ENCODE data around the gene FOXM1. TPM values are rescaled to one million over a fixed set of nuclear protein-coding genes. Genes with fewer than 3 reads are reported as not detected.

FOXM1 gene
- total RNA-seq, 2 donors from 2014 or later = 1.2 to 10.8 TPM

DNA sequence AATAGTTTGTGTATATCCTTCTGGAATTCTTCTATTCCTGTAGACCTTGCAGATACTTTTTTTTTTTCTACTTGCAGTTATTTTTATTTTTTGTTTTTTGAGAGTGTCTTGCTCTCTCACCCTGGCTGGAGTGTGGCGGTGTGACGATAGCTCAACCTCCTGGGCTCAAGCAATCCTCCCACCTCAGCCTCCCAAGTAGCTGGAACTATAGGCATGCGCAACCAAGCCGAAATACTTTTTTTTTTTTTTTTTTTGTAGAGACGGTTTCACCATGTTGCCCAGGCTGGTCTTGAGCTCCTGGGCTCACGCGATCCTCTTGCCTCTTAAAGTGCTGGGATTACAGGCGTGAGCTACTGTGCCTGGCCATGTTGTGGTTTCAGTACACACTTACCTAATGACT lies 23.7 kb upstream of the FOXM1 start:
- Histone ChIP-seq H3K27ac (no peak overlapping the region), H3K4me1 (replicated peaks) (no peaks in the 10 kb centered on the region), H3K4me3 (no peak overlapping the region), H3K27me3 (replicated peaks; ENCODE audit: insufficient read depth) (no peaks in the 10 kb centered on the region), H3K9me3 (no peaks in the 10 kb centered on the region), H3K36me3 (no peaks in the 10 kb centered on the region)
- 94% methylated on average over 8 of the region's 8 CpGs for WGBS
- DNase-seq (ENCODE audit: low spot score) = no peak
- TF ChIP-seq POLR2A (IDR thresholded peaks at IDR 0.05) (no peak), POLR2AphosphoS5 (IDR thresholded peaks at IDR 0.05) (no peak)
- TF ChIP-seq, protein P1, sequence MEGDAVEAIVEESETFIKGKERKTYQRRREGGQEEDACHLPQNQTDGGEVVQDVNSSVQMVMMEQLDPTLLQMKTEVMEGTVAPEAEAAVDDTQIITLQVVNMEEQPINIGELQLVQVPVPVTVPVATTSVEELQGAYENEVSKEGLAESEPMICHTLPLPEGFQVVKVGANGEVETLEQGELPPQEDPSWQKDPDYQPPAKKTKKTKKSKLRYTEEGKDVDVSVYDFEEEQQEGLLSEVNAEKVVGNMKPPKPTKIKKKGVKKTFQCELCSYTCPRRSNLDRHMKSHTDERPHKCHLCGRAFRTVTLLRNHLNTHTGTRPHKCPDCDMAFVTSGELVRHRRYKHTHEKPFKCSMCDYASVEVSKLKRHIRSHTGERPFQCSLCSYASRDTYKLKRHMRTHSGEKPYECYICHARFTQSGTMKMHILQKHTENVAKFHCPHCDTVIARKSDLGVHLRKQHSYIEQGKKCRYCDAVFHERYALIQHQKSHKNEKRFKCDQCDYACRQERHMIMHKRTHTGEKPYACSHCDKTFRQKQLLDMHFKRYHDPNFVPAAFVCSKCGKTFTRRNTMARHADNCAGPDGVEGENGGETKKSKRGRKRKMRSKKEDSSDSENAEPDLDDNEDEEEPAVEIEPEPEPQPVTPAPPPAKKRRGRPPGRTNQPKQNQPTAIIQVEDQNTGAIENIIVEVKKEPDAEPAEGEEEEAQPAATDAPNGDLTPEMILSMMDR (IDR thresholded peaks at IDR 0.05) = no peak
- intact Hi-C loops (cut with DNase I) = no loop called here

DNA sequence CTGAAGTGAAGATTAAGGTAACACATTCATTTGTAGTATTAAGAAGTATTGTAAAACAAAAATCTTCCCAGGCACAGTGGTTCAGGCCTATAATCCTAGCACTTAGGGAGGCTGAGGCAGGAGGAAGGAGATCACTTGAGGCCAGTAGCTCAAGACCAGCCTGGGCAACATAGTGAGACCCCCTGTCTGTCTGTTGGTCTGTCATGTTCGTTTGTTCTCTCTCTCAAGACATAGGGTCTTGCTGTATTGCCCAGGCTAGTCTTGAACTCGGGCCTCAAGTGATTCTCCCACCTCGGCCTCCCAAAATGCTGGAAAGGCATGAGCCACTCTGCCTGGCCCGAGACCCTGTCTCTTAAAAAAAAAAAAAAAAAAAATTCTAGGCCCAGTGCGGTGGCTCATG lies 20.4 kb upstream of the FOXM1 start:
- Histone ChIP-seq H3K4me1 (replicated peaks) (no peaks in the 10 kb centered on the region), H3K4me3 (no peak overlapping the region), H3K9me3 (no peaks in the 10 kb centered on the region), H3K36me3 (no peaks in the 10 kb centered on the region), H3K27me3 (replicated peaks; ENCODE audit: insufficient read depth) (no peaks in the 10 kb centered on the region), H3K27ac (no peak overlapping the region)
- intact Hi-C loops (cut with DNase I) = no loop called here
- WGBS = 94% methylated on average over 5 of the region's 5 CpGs
- no peak for TF ChIP-seq POLR2A (IDR thresholded peaks at IDR 0.05)
- no peak for TF ChIP-seq POLR2AphosphoS5 (IDR thresholded peaks at IDR 0.05)
- TF ChIP-seq, protein P1 (IDR thresholded peaks at IDR 0.05) = no peak
- no peak for DNase-seq (ENCODE audit: low spot score)

- Histone ChIP-seq H3K4me1 (replicated peaks) (no peaks in the 10 kb centered on the region), H3K27ac (no peak overlapping the region), H3K4me3 (no peak overlapping the region), H3K36me3 (no peaks in the 10 kb centered on the region), H3K9me3 (no peaks in the 10 kb centered on the region), H3K27me3 (replicated peaks; ENCODE audit: insufficient read depth) (no peaks in the 10 kb centered on the region)
- 72% methylated on average over 2 of the region's 2 CpGs for WGBS
- no peak for DNase-seq (ENCODE audit: low spot score)
- no peak for TF ChIP-seq POLR2A (IDR thresholded peaks at IDR 0.05)
- TF ChIP-seq POLR2AphosphoS5 (IDR thresholded peaks at IDR 0.05) = no peak
- TF ChIP-seq, protein P1 (IDR thresholded peaks at IDR 0.05) = no peak
- intact Hi-C loops (cut with DNase I) = no loop called here
Observed at GRCh38 chr12:2895511-2895910, 18.5 kb upstream of the FOXM1 start.

GRCh38 chr12:2895051-2895451 lies 18.1 kb upstream of the FOXM1 start:
- H3K4me3 ChIP-seq = no peak overlapping the region
- no peaks in the 10 kb centered on the region for H3K27me3 ChIP-seq (replicated peaks; ENCODE audit: insufficient read depth)
- DNase-seq (ENCODE audit: low spot score) = no peak
- 43% methylated on average over 2 of the region's 2 CpGs for WGBS
- no peaks in the 10 kb centered on the region for H3K9me3 ChIP-seq
- no peaks in the 10 kb centered on the region for H3K36me3 ChIP-seq
- TF ChIP-seq POLR2AphosphoS5 (IDR thresholded peaks at IDR 0.05) = no peak
- TF ChIP-seq POLR2A (IDR thresholded peaks at IDR 0.05) = no peak
- TF ChIP-seq, protein P1 (IDR thresholded peaks at IDR 0.05) = no peak
- intact Hi-C loops (cut with DNase I) = no loop called here
- H3K4me1 ChIP-seq (replicated peaks) = no peaks in the 10 kb centered on the region
- no peak overlapping the region for H3K27ac ChIP-seq

DNA sequence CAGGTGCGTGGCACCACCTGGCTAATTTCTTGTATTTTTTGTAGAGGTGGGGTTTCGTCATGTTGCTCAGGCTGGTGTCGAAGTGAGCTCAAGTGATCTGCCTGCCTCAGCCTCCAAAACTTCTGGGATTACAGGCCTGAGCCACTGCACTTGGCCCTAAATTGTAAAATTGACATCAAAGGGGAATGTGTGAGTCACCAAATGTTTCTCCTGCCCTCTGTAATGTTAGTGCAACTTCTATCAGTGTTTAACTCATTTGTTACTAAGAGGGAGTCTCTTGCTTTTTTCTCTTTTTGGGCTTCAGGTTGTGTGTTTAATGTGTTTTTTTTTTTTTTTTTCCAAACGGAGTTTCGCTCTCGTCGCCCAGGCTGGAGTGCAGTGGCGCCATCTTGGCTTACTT lies 16.0 kb upstream of the FOXM1 start:
- TF ChIP-seq, protein P1 (IDR thresholded peaks at IDR 0.05) = no peak
- TF ChIP-seq POLR2A (IDR thresholded peaks at IDR 0.05) (no peak), POLR2AphosphoS5 (IDR thresholded peaks at IDR 0.05) (no peak)
- DNase-seq (ENCODE audit: low spot score) = no peak
- no peaks in the 10 kb centered on the region for H3K9me3 ChIP-seq
- no peak overlapping the region for H3K4me3 ChIP-seq
- 63% methylated on average over 8 of the region's 8 CpGs for WGBS
- no peaks in the 10 kb centered on the region for H3K36me3 ChIP-seq
- no peaks in the 10 kb centered on the region for H3K27me3 ChIP-seq (replicated peaks; ENCODE audit: insufficient read depth)
- no peaks in the 10 kb centered on the region for H3K4me1 ChIP-seq (replicated peaks)
- intact Hi-C loops (cut with DNase I) = no loop called here
- H3K27ac ChIP-seq = no peak overlapping the region

Measured in prostate gland (tissue), 2 donors.